Measurements from ENCODE around the gene SOCS2.

The SOCS2 gene

GRCh38 chr12:93567174-93567573, 5.3 kb upstream of the SOCS2 start:
- no peak for DNase-seq (ENCODE audit: low read depth in 2 of 2)

- DNase-seq (ENCODE audit: low read depth in 2 of 2): no peak
Observed at GRCh38 chr12:93568091-93568490, 4.4 kb upstream of the SOCS2 start.

- no peak for DNase-seq (ENCODE audit: low read depth in 2 of 2)
Observed at GRCh38 chr12:93569301-93569655, 3.2 kb upstream of the SOCS2 start.

- DNase-seq (ENCODE audit: low read depth in 2 of 2): peak; percentile 38 to 66
Observed at GRCh38 chr12:93569656-93570551, 2.6 kb upstream of the SOCS2 start.

GRCh38 chr12:93570552-93571364, 1.7 kb upstream of the SOCS2 start:
- peak; percentile 75 to 85 for DNase-seq (ENCODE audit: low read depth in 2 of 2)

- peak; percentile 24 to 53 for DNase-seq (ENCODE audit: low read depth in 2 of 2)
Observed at GRCh38 chr12:93571365-93571924, 1.0 kb upstream of the SOCS2 start.

GRCh38 chr12:93572712-93573551, 457 bp downstream of the SOCS2 start:
- DNase-seq (ENCODE audit: low read depth in 2 of 2): no peak

- DNase-seq (ENCODE audit: low read depth in 2 of 2): no peak
Observed at GRCh38 chr12:93573552-93574223, 1.2 kb downstream of the SOCS2 start.

GRCh38 chr12:93577222-93577621, 4.7 kb downstream of the SOCS2 start:
- no peak for DNase-seq (ENCODE audit: low read depth in 2 of 2)

GRCh38 chr12:93578221-93578620, 5.7 kb downstream of the SOCS2 start:
- no peak for DNase-seq (ENCODE audit: low read depth in 2 of 2)

- no peak for DNase-seq (ENCODE audit: low read depth in 2 of 2)
Observed at GRCh38 chr12:93580682-93581081, 8.2 kb downstream of the SOCS2 start.

GRCh38 chr12:93581370-93581769, 8.9 kb downstream of the SOCS2 start:
- DNase-seq (ENCODE audit: low read depth in 2 of 2): no peak

- DNase-seq (ENCODE audit: low read depth in 2 of 2): no peak
Observed at GRCh38 chr12:93582351-93582750, 9.9 kb downstream of the SOCS2 start.

- no peak for DNase-seq (ENCODE audit: low read depth in 2 of 2)
Observed at GRCh38 chr12:93583627-93584392, 11.3 kb downstream of the SOCS2 start.

GRCh38 chr12:93585247-93585646, 12.8 kb downstream of the SOCS2 start:
- no peak for DNase-seq (ENCODE audit: low read depth in 2 of 2)

GRCh38 chr12:93587611-93588010, 15.1 kb downstream of the SOCS2 start:
- no peak for DNase-seq (ENCODE audit: low read depth in 2 of 2)

GRCh38 chr12:93589081-93589480, 16.6 kb downstream of the SOCS2 start:
- no peak for DNase-seq (ENCODE audit: low read depth in 2 of 2)

- no peak for DNase-seq (ENCODE audit: low read depth in 2 of 2)
Observed at GRCh38 chr12:93591137-93591868, 18.8 kb downstream of the SOCS2 start.

- DNase-seq (ENCODE audit: low read depth in 2 of 2): no peak
Observed at GRCh38 chr12:93592641-93593406, 20.3 kb downstream of the SOCS2 start.
